Measurements from ENCODE around the gene HRC. TPM values are rescaled to one million over a fixed set of nuclear protein-coding genes. Genes with fewer than 3 reads are reported as not detected.

HRC gene
- total RNA-seq, 1 donor = not detected

GRCh38 chr19:49180659-49181058, 25.5 kb upstream of the HRC start:
- no peak for TF ChIP-seq CTCF (IDR thresholded peaks at IDR 0.05; ENCODE audit: insufficient read depth, low read length)
- no peak overlapping the region for H3K4me3 ChIP-seq (ENCODE audit: low read depth, low read length)
- no peak for DNase-seq (ENCODE audit: low read depth)

- no peak for DNase-seq (ENCODE audit: low read depth)
- TF ChIP-seq CTCF (IDR thresholded peaks at IDR 0.05; ENCODE audit: insufficient read depth, low read length) = no peak
- no peak overlapping the region for H3K4me3 ChIP-seq (ENCODE audit: low read depth, low read length)
Observed at GRCh38 chr19:49173198-49173597, 18.0 kb upstream of the HRC start.

- TF ChIP-seq CTCF (IDR thresholded peaks at IDR 0.05; ENCODE audit: insufficient read depth, low read length) = no peak
- H3K4me3 ChIP-seq (ENCODE audit: low read depth, low read length) = no peak overlapping the region
- no peak for DNase-seq (ENCODE audit: low read depth)
Observed at GRCh38 chr19:49168421-49168820, 13.2 kb upstream of the HRC start.

- TF ChIP-seq CTCF (IDR thresholded peaks at IDR 0.05; ENCODE audit: insufficient read depth, low read length) = no peak
- DNase-seq (ENCODE audit: low read depth) = no peak
- H3K4me3 ChIP-seq (ENCODE audit: low read depth, low read length) = no peak overlapping the region
Observed at GRCh38 chr19:49167857-49168409, 12.7 kb upstream of the HRC start.

- no peak overlapping the region for H3K4me3 ChIP-seq (ENCODE audit: low read depth, low read length)
- DNase-seq (ENCODE audit: low read depth) = no peak
- TF ChIP-seq CTCF (IDR thresholded peaks at IDR 0.05; ENCODE audit: insufficient read depth, low read length) = no peak
Observed at GRCh38 chr19:49165865-49166301, 10.7 kb upstream of the HRC start.

GRCh38 chr19:49165111-49165750, 10.0 kb upstream of the HRC start:
- no peak for DNase-seq (ENCODE audit: low read depth)
- H3K4me3 ChIP-seq (ENCODE audit: low read depth, low read length) = no peak overlapping the region
- no peak for TF ChIP-seq CTCF (IDR thresholded peaks at IDR 0.05; ENCODE audit: insufficient read depth, low read length)

GRCh38 chr19:49161987-49162386, 6.8 kb upstream of the HRC start:
- DNase-seq (ENCODE audit: low read depth) = no peak
- TF ChIP-seq CTCF (IDR thresholded peaks at IDR 0.05; ENCODE audit: insufficient read depth, low read length) = no peak

More at GRCh38 chr19:49161987-49162386, 6.8 kb upstream of the HRC start:
- no peak overlapping the region for H3K4me3 ChIP-seq (ENCODE audit: low read depth, low read length)
